ENCODE data around the gene OTX2.

The OTX2 gene

DNA sequence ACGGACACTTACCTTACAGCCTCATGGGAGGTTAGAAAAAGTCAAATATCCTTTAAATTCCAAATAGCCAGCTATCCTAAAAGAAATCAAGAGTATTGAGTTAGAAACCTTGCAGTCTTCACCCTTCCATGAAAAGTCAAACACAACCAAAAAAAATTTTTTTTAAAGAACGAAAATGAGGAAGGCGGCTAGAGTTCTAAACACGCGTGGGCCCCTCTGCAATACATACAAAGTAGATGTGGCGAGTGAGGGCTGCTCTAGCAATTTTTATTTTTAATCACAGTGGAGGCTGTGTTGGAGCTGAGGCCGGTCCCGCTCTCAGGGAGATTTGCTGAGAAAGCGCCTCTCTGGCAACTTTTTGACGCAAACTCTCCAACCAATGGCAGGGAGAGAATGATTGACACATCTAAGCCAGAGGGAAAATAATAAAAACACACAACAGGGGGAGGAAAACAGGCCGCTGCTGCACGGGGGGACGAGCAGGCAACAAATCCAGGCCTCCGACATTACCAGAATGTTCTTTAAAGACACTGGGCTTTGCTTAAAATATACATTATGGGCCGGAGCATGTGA, at the start of gene OTX2:
OTX2 (minus strand) TSS at position 333 of the 573 bp plus-strand sequence. CDS start 5,023 bp downstream, outside the sequence.
- no peak for TF ChIP-seq YY1 (IDR thresholded peaks at IDR 0.05; ENCODE audit: insufficient read depth, insufficient read length)
- no peak for TF ChIP-seq ZNF274 (IDR thresholded peaks at IDR 0.05; ENCODE audit: low read depth, low read length)
- TF ChIP-seq SUZ12 (IDR thresholded peaks at IDR 0.05; ENCODE audit: extremely low read depth, insufficient read depth, insufficient read length): peak; percentile 33
- H3K36me3 ChIP-seq (ENCODE audit: insufficient read depth, insufficient read length, low read length): no peaks in the 10 kb centered on the region
- DNase-seq (ENCODE audit: low read depth, low spot score): no peak
- peaks cover 86% of the 10 kb centered on the region for H3K27me3 ChIP-seq (ENCODE audit: insufficient read depth, insufficient read length)
- peak within 1 kb of the TSS; percentile 44 for H3K4me3 ChIP-seq (ENCODE audit: insufficient read length, low read depth)
- peaks cover 2% of the 10 kb centered on the region for H3K4me1 ChIP-seq (ENCODE audit: insufficient read depth, insufficient read length)
- peak within 1 kb of the TSS; percentile 76 for H3K9ac ChIP-seq (ENCODE audit: insufficient read length, low read depth)
- H3K9me3 ChIP-seq (ENCODE audit: insufficient read depth, low read length): no peaks in the 10 kb centered on the region

GRCh38 chr14:56858422-56858821, 48.1 kb upstream of the OTX2 start:
- TF ChIP-seq ZNF274 (IDR thresholded peaks at IDR 0.05; ENCODE audit: low read depth, low read length) (no peak), YY1 (IDR thresholded peaks at IDR 0.05; ENCODE audit: insufficient read depth, insufficient read length) (no peak), SUZ12 (IDR thresholded peaks at IDR 0.05; ENCODE audit: extremely low read depth, insufficient read depth, insufficient read length) (no peak)
- DNase-seq (ENCODE audit: low read depth, low spot score): no peak
- peaks cover 3% of the 10 kb centered on the region for H3K27me3 ChIP-seq (ENCODE audit: insufficient read depth, insufficient read length)

GRCh38 chr14:56857216-56857615, 46.9 kb upstream of the OTX2 start:
- peaks cover 11% of the 10 kb centered on the region for H3K27me3 ChIP-seq (ENCODE audit: insufficient read depth, insufficient read length)
- DNase-seq (ENCODE audit: low read depth, low spot score): no peak
- H3K9me3 ChIP-seq (ENCODE audit: insufficient read depth, low read length): no peaks in the 10 kb centered on the region
- H3K9ac ChIP-seq (ENCODE audit: insufficient read length, low read depth): no peak overlapping the region
- H3K4me1 ChIP-seq (ENCODE audit: insufficient read depth, insufficient read length): no peaks in the 10 kb centered on the region
- TF ChIP-seq ZNF274 (IDR thresholded peaks at IDR 0.05; ENCODE audit: low read depth, low read length): no peak
- TF ChIP-seq SUZ12 (IDR thresholded peaks at IDR 0.05; ENCODE audit: extremely low read depth, insufficient read depth, insufficient read length): no peak
- no peak for TF ChIP-seq YY1 (IDR thresholded peaks at IDR 0.05; ENCODE audit: insufficient read depth, insufficient read length)
- H3K4me3 ChIP-seq (ENCODE audit: insufficient read length, low read depth): no peak overlapping the region
- no peaks in the 10 kb centered on the region for H3K36me3 ChIP-seq (ENCODE audit: insufficient read depth, insufficient read length, low read length)

More at GRCh38 chr14:56858422-56858821, 48.1 kb upstream of the OTX2 start:
- no peak overlapping the region for H3K4me3 ChIP-seq (ENCODE audit: insufficient read length, low read depth)
- no peaks in the 10 kb centered on the region for H3K36me3 ChIP-seq (ENCODE audit: insufficient read depth, insufficient read length, low read length)
- H3K9me3 ChIP-seq (ENCODE audit: insufficient read depth, low read length): no peaks in the 10 kb centered on the region
- H3K4me1 ChIP-seq (ENCODE audit: insufficient read depth, insufficient read length): no peaks in the 10 kb centered on the region
- H3K9ac ChIP-seq (ENCODE audit: insufficient read length, low read depth): no peak overlapping the region

GRCh38 chr14:56855891-56856461, 45.7 kb upstream of the OTX2 start:
- Histone ChIP-seq H3K9ac (ENCODE audit: insufficient read length, low read depth) (no peak overlapping the region), H3K36me3 (ENCODE audit: insufficient read depth, insufficient read length, low read length) (no peaks in the 10 kb centered on the region), H3K4me3 (ENCODE audit: insufficient read length, low read depth) (peak overlapping the region; percentile 32), H3K9me3 (ENCODE audit: insufficient read depth, low read length) (no peaks in the 10 kb centered on the region), H3K27me3 (ENCODE audit: insufficient read depth, insufficient read length) (peaks cover 14% of the 10 kb centered on the region), H3K4me1 (ENCODE audit: insufficient read depth, insufficient read length) (no peaks in the 10 kb centered on the region)
- peak; percentile 68 for DNase-seq (ENCODE audit: low read depth, low spot score)
- TF ChIP-seq YY1 (IDR thresholded peaks at IDR 0.05; ENCODE audit: insufficient read depth, insufficient read length) (no peak), SUZ12 (IDR thresholded peaks at IDR 0.05; ENCODE audit: extremely low read depth, insufficient read depth, insufficient read length) (no peak)

DNA sequence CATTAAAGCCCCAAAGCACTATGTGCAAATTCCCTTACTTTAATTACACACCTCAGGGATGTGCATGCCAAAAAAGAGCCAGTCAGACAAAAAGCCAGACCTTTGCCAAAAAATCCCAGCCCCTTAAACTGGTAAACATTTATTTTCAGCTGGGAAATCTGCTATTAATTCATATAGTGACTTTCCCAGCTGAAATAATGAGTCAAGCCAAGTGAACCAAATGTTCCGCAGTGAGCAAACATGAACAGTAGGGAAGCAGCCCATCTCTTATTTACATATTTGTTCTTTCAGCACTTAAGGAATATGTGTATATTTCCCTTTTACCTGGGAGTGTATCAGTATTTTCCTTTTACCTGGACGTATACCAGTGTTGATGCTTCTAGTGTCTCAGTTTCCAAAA, 44.0 kb upstream of the OTX2 start:
- H3K36me3 ChIP-seq (ENCODE audit: insufficient read depth, insufficient read length, low read length): no peaks in the 10 kb centered on the region
- no peaks in the 10 kb centered on the region for H3K9me3 ChIP-seq (ENCODE audit: insufficient read depth, low read length)
- H3K4me3 ChIP-seq (ENCODE audit: insufficient read length, low read depth): no peak overlapping the region
- no peak for TF ChIP-seq SUZ12 (IDR thresholded peaks at IDR 0.05; ENCODE audit: extremely low read depth, insufficient read depth, insufficient read length)
- TF ChIP-seq YY1 (IDR thresholded peaks at IDR 0.05; ENCODE audit: insufficient read depth, insufficient read length): no peak
- TF ChIP-seq ZNF274 (IDR thresholded peaks at IDR 0.05; ENCODE audit: low read depth, low read length): no peak
- H3K9ac ChIP-seq (ENCODE audit: insufficient read length, low read depth): no peak overlapping the region
- peaks cover under 1% of the 10 kb centered on the region for H3K4me1 ChIP-seq (ENCODE audit: insufficient read depth, insufficient read length)
- H3K27me3 ChIP-seq (ENCODE audit: insufficient read depth, insufficient read length): peaks cover 22% of the 10 kb centered on the region
- no peak for DNase-seq (ENCODE audit: low read depth, low spot score)

- no peak for TF ChIP-seq SUZ12 (IDR thresholded peaks at IDR 0.05; ENCODE audit: extremely low read depth, insufficient read depth, insufficient read length)
- no peak for TF ChIP-seq YY1 (IDR thresholded peaks at IDR 0.05; ENCODE audit: insufficient read depth, insufficient read length)
- TF ChIP-seq ZNF274 (IDR thresholded peaks at IDR 0.05; ENCODE audit: low read depth, low read length): no peak
- H3K4me1 ChIP-seq (ENCODE audit: insufficient read depth, insufficient read length): peaks cover 9% of the 10 kb centered on the region
- peak overlapping the region; percentile 46 for H3K9ac ChIP-seq (ENCODE audit: insufficient read length, low read depth)
- peak overlapping the region; percentile 3 for H3K4me3 ChIP-seq (ENCODE audit: insufficient read length, low read depth)
- peak; percentile 82 for DNase-seq (ENCODE audit: low read depth, low spot score)
- peaks cover 25% of the 10 kb centered on the region for H3K27me3 ChIP-seq (ENCODE audit: insufficient read depth, insufficient read length)
- H3K9me3 ChIP-seq (ENCODE audit: insufficient read depth, low read length): no peaks in the 10 kb centered on the region
- no peaks in the 10 kb centered on the region for H3K36me3 ChIP-seq (ENCODE audit: insufficient read depth, insufficient read length, low read length)
These were observed 37.0 kb upstream of the OTX2 start for GRCh38 chr14:56846970-56847930.
